Head of caudate nucleus (tissue), 42 donors: ENCODE data around the gene DIP2C.
"Not testable (repeated sequence)": the region's sequence is repeated elsewhere in the genome, so short reads cannot be mapped to it uniquely, and the experiment has no call there.

ENCODE experiments used
- DNase-seq, 42 donors: peaks; one replicate each; pipeline versions ENCODE4 v3.0.0 to v3.0.0-alpha.2; 2020 to 2021; ENCODE audit warnings: mixed read lengths in 7 of 42
- intact Hi-C: fragments of 100-400 bp; cut with DNase I; formaldehyde crosslinking; loops from one replicate; pipeline ENCODE4 v1.15.0; 2022

Gene DIP2C

DNA sequence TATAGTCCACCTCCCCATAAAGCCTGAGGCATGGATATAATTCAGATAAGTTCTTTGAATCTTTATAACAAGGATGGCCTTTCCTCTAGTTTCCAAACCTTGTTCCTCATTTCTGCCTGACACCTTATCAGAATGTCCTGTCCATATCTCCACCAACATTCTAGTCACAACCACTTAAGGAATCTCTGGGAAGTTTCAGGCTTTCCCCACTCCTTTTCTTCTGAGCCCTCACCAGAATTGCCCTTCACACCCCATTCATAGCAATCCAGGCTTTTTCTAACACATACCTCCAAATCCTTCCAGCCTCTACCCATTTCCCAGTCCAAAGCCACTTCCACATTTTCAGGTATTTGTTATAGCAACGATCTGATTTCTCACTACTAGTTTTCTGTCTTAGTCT lies 18.0 kb upstream of the DIP2C start:
- intact Hi-C loops: no loop called here
- no peak for DNase-seq

DNA sequence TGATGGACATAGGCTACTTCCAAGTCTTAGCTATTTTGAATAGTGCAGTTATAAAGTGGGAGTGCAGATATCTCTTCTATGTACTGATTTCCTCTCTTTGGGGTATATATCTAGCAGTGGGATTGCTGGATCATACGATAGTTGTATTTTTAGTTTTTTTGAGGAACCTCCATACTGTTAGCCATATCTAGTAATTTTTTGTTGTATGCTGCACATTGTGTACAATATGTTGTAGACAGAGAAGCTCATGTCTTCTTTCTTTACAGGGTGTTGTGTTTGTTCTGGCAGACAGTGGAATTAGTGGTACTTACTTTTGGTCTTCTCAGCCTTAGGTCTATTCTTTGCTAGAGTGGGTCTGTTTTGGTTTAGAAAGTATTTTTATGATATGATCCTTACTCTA lies 13.7 kb upstream of the DIP2C start:
- DNase-seq: no peak
- intact Hi-C loops: no loop called here

DNA sequence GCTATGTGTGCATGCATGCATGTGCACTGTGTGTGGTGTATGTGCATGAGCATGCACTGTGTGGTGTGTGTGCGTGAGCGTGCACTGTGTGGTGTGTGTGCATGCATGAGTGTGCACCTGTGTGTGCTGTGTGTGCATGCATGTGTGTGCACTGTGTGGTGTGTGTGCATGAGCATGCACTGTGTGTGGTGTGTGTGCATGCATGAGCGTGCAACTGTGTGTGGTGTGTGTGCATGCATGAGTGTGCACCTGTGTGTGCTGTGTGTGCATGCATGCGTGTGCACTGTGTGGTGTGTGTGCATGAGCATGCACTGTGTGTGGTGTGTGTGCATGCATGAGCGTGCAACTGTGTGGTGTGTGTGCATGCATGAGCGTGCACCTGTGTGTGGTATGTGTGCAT lies 10.7 kb upstream of the DIP2C start:
- intact Hi-C loops: not testable (repeated sequence)

DNA sequence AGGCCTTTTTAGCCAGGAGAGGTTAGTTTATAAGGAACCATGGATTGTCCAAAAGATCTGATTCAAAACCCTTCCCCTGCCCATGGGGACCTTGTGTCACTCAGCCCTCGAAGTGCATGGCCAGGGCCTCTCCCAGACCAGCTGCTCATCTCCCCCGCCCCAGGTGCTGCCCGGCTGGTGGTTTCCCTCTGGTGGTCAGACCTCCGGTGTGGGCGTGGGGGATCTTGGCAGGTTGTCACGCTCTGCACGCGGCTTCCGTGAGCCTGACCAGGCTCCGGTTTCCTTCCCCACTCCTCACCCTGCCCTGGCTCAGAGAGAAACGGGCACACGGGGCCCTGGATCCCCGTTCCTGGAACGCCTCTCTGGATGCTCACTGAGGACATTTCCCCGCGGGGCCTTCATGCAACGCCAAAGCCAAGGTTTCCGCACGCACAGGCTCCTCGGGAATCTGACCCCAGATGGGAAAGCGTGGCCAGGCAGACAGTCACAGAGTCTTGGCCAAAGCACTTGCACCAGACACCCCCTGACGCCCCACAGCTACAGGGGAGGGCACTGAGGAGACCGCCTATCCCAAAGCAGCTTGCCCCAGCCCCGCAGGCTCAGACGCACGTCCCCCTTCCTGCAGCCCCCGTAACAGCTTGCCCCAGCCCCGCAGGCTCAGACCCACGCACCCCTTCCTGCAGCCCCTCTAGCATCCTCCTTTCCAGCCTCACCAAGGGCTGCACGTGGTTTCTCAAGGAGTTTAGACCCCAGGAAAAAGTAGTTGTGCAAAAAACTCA lies 7.8 kb upstream of the DIP2C start:
- no peak for DNase-seq
- intact Hi-C loops: no loop called here

More for the DNA sequence above, 10.7 kb upstream of the DIP2C start:
- DNase-seq: not testable (repeated sequence)

DNA sequence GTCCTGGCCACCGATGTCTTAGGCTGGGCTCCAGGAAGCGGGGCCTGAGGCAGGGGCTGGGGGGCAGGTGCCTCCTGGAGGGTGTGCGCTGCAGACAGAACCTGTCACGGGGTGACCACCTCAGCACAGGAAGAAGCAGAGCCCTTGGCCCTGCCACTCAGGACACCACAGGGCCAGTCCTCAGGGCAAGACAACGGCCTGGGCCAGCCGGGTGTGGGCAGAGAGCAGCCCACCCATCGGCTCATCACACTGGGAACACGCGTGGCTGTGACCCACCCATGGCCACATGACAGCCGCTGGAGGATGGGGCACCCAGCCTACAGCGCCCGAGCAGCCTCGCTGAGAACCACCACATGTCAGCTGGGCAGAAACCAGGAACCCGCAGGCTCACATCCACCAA lies 5.9 kb upstream of the DIP2C start:
- intact Hi-C loops: no loop called here
- DNase-seq: peak in 1 of 42 donors; percentile 21

DNA sequence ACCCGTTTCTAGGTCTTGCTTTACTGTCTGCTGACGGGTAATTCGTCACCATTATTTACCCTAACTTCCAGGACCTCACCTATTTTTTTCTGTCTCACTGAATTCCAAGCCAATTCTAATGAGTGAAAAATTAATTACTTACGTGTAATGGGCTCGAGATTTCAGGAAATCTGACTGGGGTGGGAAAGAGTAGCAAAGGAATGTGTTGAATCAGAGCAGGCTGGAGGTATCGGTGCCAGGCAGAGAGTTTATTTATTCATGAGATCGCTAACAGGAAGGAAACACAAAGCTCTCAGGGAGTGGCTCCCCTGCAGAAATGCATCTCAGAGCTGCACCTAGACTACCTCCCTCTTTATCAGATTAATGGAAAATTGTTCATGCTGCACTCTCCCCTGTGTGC lies 4.0 kb upstream of the DIP2C start:
- intact Hi-C loops: no loop called here
- DNase-seq: peak in 1 of 42 donors; percentile 41

DNA sequence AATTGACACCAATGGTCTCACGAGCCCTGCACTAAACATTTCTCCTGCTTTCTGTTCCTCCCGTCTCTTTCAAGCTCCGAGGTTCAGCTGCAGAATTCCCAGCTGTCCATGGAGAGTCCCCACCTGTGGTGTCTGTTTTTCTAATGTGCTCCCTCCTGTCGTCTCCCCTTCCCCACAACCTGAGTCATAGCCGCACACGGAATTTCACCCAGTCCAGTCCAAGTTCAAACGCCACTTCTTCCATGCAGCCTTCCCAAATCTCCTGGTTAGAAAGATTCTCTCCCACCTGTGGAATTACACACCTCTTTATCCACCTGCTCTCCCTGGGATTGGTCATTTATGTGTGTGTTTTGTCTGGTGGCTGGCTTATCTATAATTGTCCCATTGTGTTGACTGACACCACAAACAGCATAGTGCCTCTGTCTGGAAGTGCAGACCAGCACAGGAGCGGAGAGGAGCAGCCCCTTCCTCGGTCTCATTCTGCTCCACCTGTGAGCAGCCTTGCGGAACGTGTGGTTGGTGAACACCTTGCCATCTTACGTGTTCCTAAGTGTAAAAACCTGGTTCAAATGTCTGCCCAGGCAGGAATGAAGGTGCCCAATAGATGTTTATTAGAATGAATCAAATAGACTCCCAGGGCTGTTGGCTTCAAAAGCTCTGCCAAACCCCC lies 3.3 kb upstream of the DIP2C start:
- DNase-seq: no peak
- intact Hi-C loops: no loop called here

DNA sequence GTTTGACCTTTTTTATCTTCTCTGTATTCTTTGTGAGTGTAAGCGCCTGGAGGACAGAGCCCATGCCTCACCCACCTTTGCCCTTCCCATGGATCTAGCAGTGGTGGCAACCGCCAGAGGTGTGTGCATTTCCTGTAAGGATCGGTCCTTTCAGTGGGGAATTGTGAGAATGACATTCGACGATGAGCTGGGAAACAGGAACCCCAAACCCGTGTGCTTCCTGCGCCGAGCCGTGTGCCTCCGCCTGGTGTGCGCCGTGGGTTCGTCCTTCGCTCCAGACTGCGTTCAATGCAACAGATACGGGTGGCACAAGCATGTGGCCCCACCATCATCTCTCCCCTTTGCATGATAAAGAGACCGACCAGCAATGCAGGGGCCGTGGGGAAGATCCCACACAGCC lies 1.7 kb upstream of the DIP2C start:
- no peak for DNase-seq
- intact Hi-C loops: no loop called here

DNA sequence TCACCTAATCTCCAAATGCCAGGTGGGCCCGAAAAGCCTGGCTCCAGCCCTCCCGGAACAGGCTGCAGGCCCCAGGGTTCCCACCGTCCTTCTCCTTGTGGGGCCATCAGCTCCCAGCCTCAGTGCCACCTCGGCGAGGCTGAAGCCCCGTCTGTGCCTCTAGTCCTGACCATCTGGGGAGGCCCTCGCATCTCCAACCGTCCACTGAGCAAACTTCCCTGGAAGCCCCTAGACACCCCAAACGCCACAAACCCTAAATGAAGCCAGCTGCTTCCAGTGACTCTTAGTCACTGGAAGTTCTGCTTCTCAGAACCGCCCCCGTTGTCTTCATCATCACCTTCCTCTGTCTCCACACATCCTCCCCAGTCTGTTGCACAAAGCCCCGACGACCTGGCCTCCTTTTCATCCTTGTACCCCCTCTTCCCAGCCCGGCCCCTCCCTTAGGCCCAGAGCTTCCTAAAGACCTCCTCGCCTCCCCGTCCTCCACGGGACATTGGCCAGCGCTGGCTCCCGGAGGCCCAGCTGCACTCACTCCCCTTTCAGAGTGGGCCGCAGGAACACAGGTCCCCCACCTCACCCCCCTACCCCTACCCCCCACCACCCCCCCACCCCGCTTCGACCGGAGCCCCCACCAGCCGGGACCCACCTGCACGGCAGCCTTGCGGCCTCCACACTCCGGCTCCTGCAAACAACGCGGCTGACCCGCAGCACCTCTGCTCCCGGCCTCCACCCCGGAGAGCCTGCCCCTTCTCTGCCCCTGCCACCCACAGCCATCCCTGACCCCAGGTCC lies 1.1 kb upstream of the DIP2C start:
- DNase-seq: no peak
- intact Hi-C loops: no loop called here

DNA sequence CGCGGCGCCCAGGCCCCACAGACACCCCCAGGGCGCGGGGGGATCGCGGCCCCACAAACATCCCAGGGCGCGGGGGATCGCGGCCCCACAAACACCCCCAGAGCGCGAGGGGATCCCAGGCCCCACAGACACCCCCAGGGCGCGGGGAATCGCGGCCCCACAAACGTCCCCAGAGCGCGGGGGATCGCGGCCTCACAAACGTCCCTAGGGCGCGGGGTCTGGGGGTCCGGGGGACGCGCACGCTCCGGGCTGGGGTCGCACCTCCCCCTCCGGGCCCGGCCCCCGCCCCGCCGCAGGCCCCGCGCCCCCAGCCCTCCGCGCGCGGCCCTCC lies 382 bp downstream of the DIP2C start:
- intact Hi-C loops: loop anchor here (5.0 to 10.0 kb wide), 2 partner anchors 52 to 96 kb away; no protein-coding TSS in a partner anchor
- DNase-seq: no peak

DNA sequence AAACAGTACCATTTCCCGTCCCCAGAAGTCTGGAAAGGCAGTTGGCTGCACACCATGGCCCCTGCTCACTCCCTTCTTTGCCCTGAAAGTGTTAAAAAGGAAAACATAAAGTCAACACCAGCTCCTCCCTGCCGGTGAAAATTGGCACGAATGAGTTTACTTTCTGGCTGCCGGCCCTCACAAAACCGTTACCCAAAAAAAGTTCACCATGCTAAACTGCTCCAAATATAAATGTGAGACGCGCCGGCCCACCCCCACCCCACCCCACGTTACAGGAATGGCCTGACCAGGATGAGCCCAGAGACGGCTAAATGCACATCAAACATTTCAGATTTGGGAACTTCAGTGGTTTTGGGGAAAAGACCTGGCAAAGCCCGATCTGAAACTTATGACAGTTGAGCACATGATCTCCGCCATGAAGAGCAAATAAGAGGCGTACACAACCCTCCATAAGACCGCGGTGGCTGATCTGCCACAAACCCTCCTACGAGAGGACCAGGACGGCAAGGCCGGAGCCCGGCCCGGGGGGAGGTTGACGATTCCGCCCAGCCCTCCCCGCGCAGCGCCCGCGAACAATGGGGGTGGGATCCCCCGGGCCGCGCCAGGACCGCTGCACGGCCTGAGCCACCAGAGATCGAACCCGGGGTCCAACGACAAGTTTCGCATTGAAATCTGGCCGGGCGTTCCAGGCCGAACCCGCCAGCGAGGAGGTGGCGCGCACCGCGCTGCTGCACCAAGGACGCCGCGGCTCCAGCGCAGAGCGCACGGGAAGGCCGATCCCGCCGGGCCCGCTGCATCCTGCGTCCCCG lies 952 bp downstream of the DIP2C start:
- intact Hi-C loops: loop anchor here (5.0 to 10.0 kb wide), 2 partner anchors 51 to 96 kb away; no protein-coding TSS in a partner anchor
- DNase-seq: peak in 34 of 42 donors; percentile 34 to 81 (median 60)

DNA sequence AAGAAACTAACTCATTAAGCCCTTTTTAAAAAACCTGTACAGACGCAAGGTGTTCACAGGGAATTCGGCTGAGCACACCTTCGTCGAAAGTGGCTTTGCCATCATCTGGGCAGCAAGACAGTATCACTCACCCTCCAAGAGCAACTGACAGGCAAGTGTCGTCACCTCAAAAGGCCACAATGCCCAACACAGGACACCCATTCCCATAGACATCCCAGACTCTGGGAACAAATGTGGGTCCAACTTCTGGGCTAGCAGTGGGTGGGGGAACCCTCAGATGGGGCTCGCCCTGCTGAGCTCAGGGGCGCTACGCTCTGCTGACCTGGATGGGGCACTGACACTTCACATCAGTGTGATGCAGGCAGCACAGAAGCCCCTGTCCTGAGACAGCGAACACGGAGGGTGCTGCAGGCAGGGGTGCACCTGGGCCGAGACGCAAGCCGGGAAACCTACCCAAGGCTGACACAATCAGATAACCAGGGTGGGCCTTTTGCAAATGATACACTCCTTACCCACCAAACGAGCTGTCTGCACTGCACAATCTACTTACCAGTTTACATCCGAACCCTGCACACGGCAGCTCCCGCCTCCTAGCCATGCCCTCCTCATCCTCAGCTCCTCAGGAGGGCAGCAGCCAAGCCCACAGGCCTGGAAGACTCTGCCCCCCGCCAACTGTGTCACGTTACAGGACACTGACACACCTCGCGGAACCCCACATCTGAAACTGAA lies 1.7 kb downstream of the DIP2C start:
- peak in 1 of 42 donors; percentile 11 for DNase-seq
- intact Hi-C loops: loop anchor here (5.0 to 10.0 kb wide), 2 partner anchors 50 to 97 kb away; no protein-coding TSS in a partner anchor

DNA sequence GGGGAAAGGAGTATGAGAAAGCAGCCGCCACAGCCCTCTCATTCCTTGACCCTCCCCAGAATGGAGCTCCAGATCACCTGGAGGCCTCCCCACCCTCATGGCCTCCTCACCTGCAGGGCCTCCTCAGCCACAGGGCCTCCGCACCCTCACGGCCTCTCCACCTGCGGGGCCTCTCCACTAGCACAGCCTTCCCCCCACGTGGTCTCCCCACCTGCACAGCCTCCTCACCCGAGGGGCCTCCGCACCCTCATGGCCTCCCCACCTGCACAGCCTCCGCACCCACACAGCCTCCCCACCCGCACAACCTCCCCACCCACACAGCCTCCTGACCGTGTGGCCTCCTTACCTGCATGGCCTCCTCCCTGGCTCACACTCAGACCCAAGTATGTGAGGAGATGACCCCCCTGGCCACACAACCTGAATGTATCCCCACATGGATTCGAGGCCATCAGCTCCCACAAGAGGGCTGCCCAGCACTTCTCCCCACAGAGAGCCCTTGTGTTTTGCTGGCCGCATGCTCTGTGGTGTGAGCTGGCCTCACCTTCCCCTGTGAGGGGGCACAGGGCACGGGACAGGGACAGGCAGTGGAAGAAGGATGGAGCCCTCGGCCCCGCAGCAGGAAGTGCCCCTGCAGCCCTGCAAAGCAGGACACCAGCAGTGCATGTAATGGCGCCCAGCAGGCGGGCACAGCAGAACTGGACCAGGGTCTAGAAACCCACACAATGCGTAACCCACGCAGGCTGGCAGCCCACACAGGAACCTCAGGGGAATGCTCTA lies 3.1 kb downstream of the DIP2C start:
- intact Hi-C loops: loop anchor here (5.0 to 10.0 kb wide), 2 partner anchors 49 to 98 kb away; no protein-coding TSS in a partner anchor
- peak in 1 of 42 donors; percentile 8 for DNase-seq

DNA sequence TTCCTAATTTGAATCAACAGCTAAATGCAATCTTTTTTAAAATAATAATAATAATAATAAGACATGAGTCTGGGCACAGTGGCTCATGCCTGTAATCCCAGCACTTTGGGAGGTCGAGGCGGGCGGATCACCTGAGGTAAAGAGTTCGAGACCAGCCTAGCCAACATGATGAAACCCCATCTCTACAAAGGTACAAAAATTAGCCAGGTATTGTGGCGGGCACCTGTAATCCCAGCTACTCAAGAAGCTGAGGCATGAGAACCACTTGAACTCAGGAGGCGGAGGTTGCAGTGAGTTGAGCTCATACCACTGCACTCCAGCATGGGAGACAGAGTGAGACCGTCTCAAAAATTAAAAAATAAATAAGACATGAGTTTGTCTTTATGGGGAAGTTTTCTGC lies 3.9 kb downstream of the DIP2C start:
- no peak for DNase-seq
- intact Hi-C loops: loop anchor here (5.0 to 10.0 kb wide), 2 partner anchors 48 to 99 kb away; no protein-coding TSS in a partner anchor

DNA sequence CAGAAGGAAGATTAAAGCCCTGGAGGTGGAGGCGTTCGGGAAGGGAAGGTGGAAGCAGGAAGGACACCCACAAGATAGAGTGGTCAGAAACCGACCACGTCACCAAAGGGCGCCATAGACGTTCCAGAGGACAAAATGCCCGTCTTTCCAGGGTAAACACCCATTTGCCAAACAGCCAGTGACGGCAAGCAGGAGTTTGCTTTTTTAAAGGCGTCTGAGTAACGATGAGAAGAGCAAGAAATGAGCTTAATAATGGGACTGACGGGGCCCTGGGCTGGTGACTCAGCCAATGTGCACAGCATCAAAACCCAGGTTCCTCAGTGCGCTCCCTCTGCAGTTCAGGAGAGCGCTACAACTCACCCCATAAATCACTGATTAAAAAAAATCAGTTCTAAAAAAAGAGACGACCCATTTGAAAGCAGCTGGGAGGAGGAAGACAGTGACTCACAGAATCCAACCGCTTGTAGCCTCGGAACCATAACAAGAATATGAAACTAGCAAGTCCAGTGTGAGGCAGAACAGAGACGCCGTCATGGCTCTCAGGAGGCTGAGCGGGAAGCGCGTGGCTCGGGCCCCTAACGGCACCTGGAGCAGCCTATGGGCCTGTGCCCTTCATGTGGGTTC lies 5.9 kb downstream of the DIP2C start:
- DNase-seq: peak in 38 of 42 donors; percentile 54 to 92 (median 73)
- intact Hi-C loops: loop anchor here (5.0 to 10.0 kb wide), 2 partner anchors 101 to 171 kb away; no protein-coding TSS in a partner anchor

DNA sequence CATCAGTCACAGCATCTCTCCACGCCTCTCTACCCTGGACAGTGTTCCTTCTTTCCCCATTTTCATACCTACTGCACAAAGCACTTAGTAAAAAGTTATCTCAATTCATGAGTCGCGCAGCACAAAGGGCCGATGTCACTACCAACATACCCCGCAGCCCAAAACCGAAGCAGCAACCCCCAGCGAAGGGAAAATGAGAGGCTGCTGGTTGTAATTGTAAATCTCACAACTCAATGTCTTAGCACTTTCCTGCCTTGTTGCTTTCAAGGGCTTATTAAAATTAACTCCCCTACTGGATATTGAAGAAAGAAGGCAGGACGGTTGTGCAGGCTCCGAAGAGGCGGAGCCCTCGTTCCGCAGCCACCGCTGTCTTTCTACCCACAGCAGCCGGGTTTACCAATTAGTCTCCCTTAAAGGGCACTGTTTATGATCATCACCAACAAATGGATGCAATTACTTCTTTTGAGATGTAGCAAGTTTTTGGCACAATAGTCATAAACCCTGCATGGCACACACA lies 6.5 kb downstream of the DIP2C start:
- peak in 3 of 42 donors; percentile 31 to 54 (median 38) for DNase-seq
- intact Hi-C loops: loop anchor here (5.0 to 10.0 kb wide), 2 partner anchors 102 to 171 kb away; no protein-coding TSS in a partner anchor
